Bronchial epithelial cell (primary cell): Measurements from ENCODE around the gene AHNAK. TPM values are rescaled to one million over a fixed set of nuclear protein-coding genes. Genes with fewer than 3 reads are reported as not detected.

ENCODE experiments used
- DNase-seq: peaks from one replicate; pipeline ENCODE4 v3.0.0-alpha.2; 2010; ENCODE audit warnings: low read depth
- FAIRE-seq: peaks from 2 replicates; lab custom pipeline; 2011; peaks lifted over from hg19 to GRCh38; lab: Jason Lieb, UNC
- H3K27me3 ChIP-seq: 2 replicates; pipeline ENCODE4 v1.5.1; 2011; ENCODE audit warnings: low read length; ENCODE audit not compliant: control insufficient read depth, insufficient read depth
- H3K36me3 ChIP-seq: 2 replicates; pipeline ENCODE4 v1.5.1; 2011; ENCODE audit warnings: low read length; ENCODE audit not compliant: control insufficient read depth, insufficient read depth
- H3K4me3 ChIP-seq: 2 replicates; pipeline ENCODE4 v1.5.1; 2011; ENCODE audit warnings: mild to moderate bottlenecking, low read depth, low read length, control low read depth
- CTCF ChIP-seq: IDR thresholded peaks from 2 replicates; pipeline ENCODE4 v1.5.1; 2011; ENCODE audit warnings: mild to moderate bottlenecking, moderate library complexity, low read length, control low read depth, inconsistent platforms; ENCODE audit not compliant: insufficient read depth, severe bottlenecking
- total RNA-seq: library from RNA; depleted of rRNA; stranded (reverse); fragments of >200 nt; gene quantifications from 2 replicates; pipeline ENCODE4 v1.2.1, GENCODE V29; 2014

Gene AHNAK
- total RNA-seq, 1 donor from 2014 or later: 354 TPM

- TF ChIP-seq CTCF: no peak
- no peak for FAIRE-seq
Measured at GRCh38 chr11:62468577-62468976, 78.0 kb downstream of the AHNAK start.

GRCh38 chr11:62466444-62466843 lies 80.2 kb downstream of the AHNAK start:
- TF ChIP-seq CTCF: no peak
- H3K27me3 ChIP-seq: no peaks in the 10 kb centered on the region
- DNase-seq: no peak
- H3K4me3 ChIP-seq: no peak overlapping the region
- no peaks in the 10 kb centered on the region for H3K36me3 ChIP-seq
- no peak for FAIRE-seq

More at GRCh38 chr11:62468577-62468976, 78.0 kb downstream of the AHNAK start:
- H3K4me3 ChIP-seq: no peak overlapping the region
- no peak for DNase-seq
- no peaks in the 10 kb centered on the region for H3K36me3 ChIP-seq
- no peaks in the 10 kb centered on the region for H3K27me3 ChIP-seq

GRCh38 chr11:62464655-62465054 lies 82.0 kb downstream of the AHNAK start:
- FAIRE-seq (no peak), DNase-seq (no peak)
- no peak for TF ChIP-seq CTCF

GRCh38 chr11:62463121-62463542 lies 83.5 kb downstream of the AHNAK start:
- FAIRE-seq (no peak), DNase-seq (no peak)
- Histone ChIP-seq H3K36me3 (no peaks in the 10 kb centered on the region), H3K27me3 (no peaks in the 10 kb centered on the region), H3K4me3 (no peak overlapping the region)
- TF ChIP-seq CTCF: no peak

More at GRCh38 chr11:62464655-62465054, 82.0 kb downstream of the AHNAK start:
- Histone ChIP-seq H3K4me3 (no peak overlapping the region), H3K36me3 (no peaks in the 10 kb centered on the region), H3K27me3 (no peaks in the 10 kb centered on the region)

GRCh38 chr11:62462508-62462892 lies 84.1 kb downstream of the AHNAK start:
- H3K27me3 ChIP-seq: no peaks in the 10 kb centered on the region
- TF ChIP-seq CTCF: no peak
- FAIRE-seq (no peak), DNase-seq (no peak)
- no peak overlapping the region for H3K4me3 ChIP-seq
- no peaks in the 10 kb centered on the region for H3K36me3 ChIP-seq

- Histone ChIP-seq H3K36me3 (no peaks in the 10 kb centered on the region), H3K27me3 (no peaks in the 10 kb centered on the region), H3K4me3 (no peak overlapping the region)
- no peak for FAIRE-seq
- no peak for DNase-seq
- TF ChIP-seq CTCF: no peak
Measured at GRCh38 chr11:62461740-62462507, 84.7 kb downstream of the AHNAK start.
